ENCODE measurements around the gene THYN1.
"Not testable (repeated sequence)": the region's sequence is repeated elsewhere in the genome, so short reads cannot be mapped to it uniquely, and the experiment has no call there.

Gene THYN1

DNA sequence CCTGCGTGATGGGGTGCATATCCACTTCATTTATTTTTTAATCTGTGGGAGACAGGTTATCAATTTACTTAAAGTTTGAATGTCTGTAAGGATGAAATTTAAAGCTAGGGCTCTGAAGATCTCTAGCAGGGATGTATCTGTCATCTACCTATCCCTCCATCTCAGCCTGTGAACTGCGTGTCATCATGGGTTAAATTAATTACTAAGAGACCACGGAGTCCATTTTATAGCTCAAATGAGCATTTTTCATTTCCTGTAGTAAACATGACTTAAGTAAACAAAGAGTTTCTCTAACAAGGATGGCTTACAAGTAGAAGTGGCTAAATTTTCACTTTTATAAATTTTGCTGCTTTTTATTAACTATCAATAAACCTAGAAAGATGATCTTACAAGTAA, 20.2 kb upstream of the THYN1 start:
- DNase-seq, result no peak

DNA sequence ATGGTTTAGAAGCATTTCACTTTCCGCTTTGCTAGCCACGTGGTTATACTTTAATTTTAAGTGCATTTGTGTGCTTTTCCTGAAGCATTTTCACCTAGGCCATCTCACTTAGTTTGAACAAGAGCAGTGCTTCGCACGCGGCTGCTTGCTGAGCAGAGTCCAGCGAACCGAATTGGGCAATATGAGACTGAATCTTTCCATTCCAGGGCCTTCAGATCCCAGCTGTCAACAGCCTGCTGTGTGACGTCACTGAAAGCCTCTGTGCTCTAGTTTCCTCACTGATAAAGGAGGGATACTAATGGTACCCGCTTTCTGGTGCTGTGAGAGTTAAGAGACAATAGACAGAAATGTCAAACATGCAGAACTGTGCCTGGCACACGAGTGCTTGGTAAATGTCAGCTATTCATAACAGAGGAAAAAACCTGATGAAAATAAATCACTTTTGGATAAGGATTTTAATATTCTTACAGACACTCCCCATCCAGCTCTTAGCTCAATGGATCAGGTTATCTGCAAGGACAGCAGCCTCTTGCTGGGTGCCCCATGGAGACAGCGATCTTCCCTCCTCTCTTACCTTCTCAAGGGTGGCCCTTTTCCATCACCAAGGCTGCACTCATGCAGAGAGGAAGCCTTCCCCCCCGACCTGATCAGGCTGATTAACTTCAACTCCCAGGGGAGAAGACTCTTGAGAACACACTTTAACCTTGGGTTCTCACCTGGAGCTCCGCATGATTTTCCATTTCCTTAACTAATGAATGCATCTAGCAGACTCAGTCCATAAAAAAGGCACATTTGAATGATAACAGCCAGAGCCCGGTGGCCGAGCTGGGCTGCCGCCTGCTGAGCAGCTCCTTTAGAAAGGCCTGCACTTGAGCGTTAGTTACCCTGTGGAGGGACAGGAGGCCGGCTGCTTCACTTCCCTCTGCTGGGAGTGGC, 19.5 kb upstream of the THYN1 start:
- no peak for DNase-seq

DNA sequence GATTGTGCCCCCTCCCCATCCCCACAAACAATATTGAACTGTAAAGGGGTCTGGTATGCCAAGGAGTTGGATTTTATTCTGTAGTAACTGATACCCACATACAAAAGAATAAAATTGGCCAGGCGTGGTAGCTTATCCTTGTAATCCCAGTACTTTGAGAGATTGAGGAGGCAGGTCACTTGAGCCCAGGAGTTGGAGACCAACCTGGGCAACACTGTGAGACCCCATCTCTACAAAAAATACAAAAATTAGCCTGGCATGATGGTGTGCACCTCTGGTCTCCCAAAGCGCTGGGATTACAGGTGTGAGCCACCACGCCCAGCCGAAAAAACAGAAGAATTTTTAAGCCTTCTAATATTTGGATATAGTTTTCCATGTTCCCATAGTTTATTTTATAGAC, 18.8 kb upstream of the THYN1 start:
- DNase-seq, result no peak

DNA sequence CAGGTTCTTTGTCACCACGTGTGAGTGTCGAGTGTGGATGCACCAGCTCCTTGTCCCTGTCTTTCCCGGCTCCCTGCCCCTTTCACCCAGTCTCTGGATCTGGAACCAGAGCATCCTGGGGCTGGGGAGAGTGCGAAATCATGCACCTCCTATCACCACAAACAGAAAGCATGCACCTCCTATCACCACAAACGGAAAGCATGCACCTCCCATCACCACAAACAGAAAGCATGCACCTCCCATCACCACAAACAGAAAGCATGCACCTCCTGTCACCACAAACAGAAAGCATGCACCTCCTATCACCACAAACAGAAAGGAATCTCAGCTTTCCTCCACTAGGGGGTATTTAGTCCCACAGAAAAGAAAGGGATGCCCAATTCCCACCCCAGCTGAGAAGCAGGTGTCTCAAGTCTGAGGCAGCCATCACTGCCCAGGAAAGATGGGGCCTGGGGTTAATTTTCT, 17.1 kb upstream of the THYN1 start:
- DNase-seq, result no peak

DNA sequence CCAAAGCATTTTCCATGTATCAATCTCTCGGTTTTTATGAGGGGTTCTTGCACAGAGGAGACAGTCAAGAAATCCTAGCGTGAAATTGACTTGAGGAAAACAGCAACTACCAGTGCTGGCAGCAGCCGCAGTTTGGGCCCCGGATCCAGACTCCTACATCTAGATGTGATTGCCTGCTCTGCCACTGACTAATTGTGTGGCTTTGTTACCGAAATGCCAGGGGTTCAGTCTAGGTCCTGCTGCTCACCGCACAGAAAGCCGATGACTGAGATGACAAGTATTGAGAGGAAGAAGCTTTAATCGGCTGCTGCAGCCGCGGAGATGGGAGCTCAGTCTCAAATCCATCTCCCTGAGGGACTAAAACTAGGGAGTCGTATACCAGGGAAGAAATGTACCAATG, 14.8 kb upstream of the THYN1 start:
- DNase-seq, result no peak

GRCh38 chr11:134267461-134267860, 14.3 kb upstream of the THYN1 start:
- no peak for DNase-seq

GRCh38 chr11:134266841-134267251, 13.7 kb upstream of the THYN1 start:
- DNase-seq, result no peak

GRCh38 chr11:134266440-134266839, 13.3 kb upstream of the THYN1 start:
- DNase-seq, result no peak

DNA sequence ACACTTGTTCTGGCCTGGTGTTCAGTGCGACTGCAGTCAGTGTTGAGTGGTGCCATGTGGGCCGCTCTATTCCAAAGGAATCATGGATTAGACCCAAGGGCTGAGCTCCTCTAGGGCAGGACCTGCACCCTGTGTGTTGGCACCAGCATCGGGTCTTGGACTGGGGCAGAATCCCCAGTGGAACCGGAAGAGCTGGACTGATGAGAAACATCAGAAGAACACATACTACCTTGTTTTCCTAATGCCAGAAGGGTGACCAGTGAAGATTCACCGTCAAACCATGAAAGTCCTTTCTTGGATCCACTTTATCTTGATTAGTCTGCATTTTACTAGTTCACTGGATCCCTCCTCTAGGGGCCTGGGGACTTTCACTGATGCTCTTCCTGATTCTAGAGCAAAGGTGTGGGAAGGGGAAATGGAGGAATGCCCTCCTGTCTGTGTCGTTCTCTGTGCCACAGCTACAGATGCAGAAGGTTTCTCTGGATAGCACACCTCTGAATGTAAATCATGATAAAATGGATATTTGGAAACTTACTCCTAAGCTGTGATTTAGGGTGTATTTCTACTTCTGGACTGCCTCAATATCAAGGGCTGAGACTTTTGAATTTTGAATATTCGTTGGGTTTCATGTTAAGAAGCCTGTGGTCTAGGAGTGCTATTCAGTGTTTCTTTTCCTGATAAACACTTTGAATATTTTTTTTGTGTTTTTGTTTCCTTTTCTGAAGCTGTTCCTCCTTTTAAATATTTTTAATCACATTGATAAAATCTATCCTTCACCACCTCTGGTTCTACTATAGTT, 12.0 kb upstream of the THYN1 start:
- no peak for DNase-seq

DNA sequence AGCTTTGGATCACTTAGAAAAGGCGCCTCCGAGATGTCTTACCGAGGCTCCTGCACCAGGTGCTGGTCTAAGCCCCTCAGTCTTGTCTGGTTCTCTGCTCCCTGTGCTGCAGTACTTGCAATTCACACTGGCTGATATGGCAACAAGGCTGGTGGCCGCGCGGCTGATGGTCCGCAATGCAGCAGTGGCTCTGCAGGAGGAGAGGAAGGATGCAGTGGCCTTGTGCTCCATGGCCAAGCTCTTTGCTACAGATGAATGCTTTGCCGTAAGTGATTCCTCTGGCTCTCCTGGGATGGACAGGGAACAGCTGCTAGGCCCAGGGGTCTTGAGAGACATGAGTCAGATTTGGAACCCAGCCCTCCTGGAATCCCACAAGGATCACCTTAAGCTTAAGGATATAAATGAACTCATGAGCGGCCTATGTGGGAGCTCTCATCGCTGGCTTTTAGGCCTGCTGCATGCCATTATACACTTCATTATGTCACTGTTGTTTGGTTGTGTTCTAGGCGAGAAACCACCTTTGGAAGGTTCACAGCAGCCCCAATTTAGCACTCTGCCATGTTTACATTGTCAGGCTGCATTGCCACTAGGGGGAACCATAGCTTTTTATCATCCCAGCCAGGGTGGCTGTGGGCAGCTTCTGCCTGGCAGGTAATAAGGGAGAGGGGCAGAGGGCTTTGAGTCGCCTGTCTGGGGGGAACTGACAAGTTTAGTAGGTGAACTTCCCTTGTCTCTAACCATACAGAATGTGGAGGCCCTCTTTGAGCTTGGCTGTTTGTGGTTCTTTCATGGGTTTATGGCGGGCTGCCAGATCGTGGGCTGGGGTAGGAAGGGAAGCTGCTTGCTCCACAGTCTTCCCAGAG, 8.7 kb upstream of the THYN1 start:
- no peak for DNase-seq

DNA sequence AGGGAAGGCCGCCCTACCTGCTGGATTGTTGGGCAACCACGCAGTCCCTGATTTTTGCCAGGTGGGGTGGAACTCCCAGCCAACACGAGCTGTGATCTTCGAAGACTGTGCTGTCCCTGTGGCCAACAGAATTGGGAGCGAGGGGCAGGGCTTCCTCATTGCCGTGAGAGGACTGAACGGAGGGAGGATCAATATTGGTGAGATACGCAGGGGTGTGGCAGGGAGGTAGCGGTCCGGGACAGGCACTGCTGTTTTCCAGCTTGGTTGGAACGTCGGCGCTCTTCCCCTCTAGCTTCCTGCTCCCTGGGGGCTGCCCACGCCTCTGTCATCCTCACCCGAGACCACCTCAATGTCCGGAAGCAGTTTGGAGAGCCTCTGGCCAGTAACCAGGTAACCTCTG, 7.8 kb upstream of the THYN1 start:
- no peak for DNase-seq

DNA sequence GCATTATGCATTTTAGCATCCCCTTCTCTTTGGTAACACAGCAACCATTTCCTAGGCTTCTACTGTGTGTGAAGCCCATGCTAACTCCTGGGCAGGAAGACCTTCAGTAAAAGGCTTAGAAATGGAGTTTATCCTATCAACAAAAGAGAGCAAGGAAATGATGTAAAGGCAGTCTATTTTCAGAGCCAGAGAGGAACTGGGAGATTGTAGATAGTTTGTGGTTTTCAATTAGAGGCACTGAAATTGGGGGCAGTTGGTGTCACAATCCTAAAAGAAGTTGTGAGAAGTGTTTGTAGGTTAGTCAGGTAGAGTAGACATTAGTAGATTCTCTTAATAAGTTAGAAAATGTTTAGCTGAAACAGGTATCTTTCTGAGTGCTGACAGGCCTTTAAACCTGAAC, 7.4 kb upstream of the THYN1 start:
- no peak for DNase-seq

GRCh38 chr11:134258577-134258976, 5.4 kb upstream of the THYN1 start:
- no peak for DNase-seq

DNA sequence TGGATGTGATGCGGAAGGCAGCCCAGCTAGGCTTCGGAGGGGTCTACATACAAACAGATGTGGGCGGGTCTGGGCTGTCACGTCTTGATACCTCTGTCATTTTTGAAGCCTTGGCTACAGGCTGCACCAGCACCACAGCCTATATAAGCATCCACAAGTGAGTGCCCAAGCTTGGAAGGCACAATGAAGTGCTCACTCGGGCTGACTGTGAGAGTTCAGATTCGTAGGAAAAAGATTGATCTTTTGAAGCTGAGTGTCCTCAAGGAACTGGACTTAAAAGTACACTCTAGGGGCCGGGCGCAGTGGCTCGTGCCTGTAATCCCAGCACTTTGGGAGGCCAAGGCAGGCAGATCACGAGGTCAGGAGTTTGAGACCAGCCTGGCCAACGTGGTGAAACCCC, 3.9 kb upstream of the THYN1 start:
- DNase-seq, result no peak

DNA sequence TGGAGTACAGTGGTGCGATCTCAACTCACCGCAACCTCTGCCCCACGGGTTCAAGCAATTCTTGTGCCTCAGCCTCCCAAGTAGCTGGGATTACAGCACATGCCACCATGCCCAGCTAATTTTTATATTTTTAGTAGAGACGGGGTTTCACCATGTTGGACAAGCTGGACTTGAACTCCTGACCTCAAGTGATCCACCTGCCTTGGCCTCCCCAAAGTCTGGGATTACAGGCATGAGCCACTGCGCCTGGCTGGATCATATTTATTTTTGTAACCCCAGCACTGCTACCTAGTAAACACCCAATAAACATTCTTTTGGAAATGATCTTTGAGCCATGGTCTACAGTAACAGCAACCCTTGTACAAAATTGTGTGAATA, 2.0 kb upstream of the THYN1 start:
- DNase-seq, result not testable (repeated sequence)

- DNase-seq, result no peak
These were observed 1.5 kb upstream of the THYN1 start for GRCh38 chr11:134254433-134255183.

DNA sequence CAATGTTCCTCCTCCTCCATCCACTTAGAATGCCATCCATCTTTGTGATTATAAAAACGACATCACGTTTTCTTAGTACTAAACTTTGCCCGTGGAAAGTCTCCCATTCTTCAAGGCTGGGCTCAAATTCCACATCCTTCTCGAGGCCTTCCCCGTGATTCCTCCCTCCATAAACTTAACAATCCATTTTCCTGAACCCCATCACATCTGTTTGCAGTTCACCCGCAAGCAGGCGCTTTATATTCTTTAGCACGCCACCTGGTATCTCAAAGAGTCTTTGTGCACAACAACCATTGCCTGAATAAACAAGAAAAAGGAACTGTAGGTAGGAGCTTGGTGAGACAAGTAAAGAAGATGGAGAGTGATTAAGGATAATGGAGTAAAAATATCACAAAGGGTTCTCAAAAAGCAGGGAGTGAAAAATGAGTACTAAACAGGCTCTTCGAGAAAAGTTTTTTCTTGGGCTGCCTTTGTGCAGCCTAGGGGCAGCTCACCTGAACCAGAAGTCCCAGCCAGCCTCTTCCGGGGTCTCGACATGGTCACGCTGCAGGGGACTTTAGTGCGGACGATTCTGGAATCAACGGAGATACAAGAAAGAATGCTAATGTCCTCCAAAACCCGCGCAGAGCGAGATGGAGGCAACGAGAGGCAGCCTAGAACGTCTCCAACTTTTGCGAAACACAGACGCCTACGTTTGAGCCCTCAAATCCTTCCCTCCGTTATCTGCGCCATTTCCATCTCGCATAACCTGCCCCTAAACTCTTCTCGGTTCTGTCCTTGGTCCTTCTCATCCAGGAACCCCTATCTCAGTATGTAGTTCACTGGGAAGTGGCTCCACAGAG, 585 bp downstream of the THYN1 start:
- DNase-seq, result peak; percentile 19

DNA sequence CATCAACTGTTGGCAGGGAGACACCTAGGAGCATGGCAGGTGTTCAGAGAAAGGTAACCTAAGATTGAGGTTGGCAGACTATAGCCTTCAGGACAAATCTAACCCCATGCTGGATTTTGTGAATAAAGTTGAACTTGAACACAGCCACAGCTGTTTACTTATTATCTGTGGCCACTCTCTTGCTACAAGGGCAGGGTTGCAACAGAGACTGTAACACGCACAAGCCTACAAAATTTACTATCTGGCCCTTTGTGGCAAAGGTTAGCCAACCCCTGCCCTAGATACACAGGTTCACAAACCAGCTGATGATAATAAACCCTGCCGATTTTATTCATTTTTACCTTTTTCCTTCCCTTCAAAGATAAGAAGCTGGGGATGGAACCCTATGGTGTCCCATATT, 2.5 kb downstream of the THYN1 start:
- DNase-seq, result no peak

DNA sequence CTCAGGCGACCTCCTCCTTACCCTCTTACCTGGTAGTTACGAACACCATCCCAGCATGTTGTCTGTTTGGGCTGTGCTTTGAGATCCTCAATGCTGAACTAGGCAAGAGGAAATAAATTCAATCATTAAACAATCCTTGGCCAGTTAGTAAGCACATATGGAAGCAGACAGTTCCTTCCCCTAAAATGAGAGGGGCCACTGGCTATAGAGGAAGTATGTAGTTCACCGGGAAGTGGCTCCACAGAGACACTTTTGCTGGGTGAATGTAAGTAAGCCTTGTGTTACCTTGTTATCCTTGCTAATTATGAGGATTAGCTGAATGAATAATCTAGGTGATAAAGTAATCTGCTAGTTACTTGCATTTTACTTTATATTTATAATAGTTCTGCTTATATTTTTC, 2.9 kb downstream of the THYN1 start:
- DNase-seq, result no peak

DNA sequence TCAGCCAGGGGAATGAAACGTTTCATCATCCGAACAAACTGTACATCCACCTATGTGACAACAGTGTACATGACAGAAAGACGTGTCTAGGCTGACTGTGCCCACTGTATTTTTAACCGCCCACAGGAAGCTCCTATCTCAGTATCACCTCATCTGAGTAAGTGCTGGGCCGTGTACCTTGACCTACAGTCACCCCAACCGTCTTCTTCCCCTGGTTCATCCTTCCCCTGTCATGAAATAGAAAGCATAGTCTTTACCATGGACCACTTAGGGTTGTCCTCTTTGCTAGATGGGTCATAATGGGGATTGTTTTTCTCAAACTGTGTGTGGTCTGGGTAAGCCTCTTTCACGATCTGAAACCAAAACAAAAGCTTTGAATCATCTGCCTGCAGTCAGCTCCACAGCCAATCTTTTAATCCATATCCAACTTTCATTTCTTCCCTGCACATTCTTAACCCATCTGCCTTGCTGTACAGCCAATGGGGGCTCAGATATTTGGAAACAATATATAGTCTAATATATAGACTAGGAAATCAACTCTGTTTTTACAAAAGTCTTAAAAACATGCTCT, 4.2 kb downstream of the THYN1 start:
- DNase-seq, result peak; percentile 41

DNA sequence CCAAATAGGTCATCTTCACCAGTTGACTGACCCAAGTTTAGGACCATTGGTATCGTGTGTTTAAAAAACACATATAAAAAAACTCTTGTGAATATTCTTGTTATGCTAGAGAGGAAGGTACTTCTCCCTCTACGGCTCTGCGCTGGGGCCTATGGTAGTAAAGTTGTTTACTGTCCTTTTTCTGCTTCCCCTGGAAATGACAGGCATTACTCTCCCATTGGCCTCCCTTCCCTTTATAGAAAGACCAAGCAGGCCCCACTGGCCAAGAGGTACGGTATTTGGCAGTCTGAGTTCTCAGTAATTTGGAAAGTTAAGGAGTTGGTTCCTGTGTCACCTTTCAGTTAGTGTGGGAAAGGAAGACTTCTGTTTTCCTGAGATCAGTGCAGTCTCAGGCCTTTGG, 6.5 kb downstream of the THYN1 start:
- no peak for DNase-seq
